Measurements from ENCODE around the gene CACNB4. TPM values are rescaled to one million over a fixed set of nuclear protein-coding genes. Genes with fewer than 3 reads are reported as not detected.

CACNB4 gene
- total RNA-seq, 1 donor from 2014 or later, result 3.4 TPM

DNA sequence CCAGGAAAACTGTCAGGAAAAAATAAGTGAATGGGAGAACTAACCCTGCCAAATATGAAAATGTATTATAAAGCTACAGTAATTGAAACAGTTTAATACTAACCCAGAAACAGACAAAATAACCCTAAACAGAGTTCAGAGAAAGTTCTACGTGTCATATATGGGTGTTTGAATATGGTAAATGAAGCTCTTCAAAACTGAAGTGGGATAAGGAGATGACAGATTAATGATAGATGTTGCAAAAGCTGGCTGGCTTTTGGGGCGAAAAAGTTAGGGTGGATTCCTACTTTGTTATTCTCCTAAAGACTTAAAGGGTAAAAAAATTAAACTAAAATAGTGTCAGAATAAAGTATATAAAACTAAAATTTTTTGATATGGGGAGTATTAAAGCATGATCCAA, 168.8 kb downstream of the CACNB4 start:
- Mint-ChIP-seq H3K4me3 (ENCODE audit: unreplicated experiment) (no peak overlapping the region), H3K27ac (ENCODE audit: unreplicated experiment) (no peak overlapping the region), H3K27me3 (ENCODE audit: unreplicated experiment) (peaks cover 49% of the 10 kb centered on the region), H3K36me3 (ENCODE audit: unreplicated experiment) (no peaks in the 10 kb centered on the region), H3K4me1 (ENCODE audit: unreplicated experiment) (no peaks in the 10 kb centered on the region), H3K9me3 (ENCODE audit: unreplicated experiment) (no peaks in the 10 kb centered on the region)
- no peak for DNase-seq (ENCODE audit: extremely low spot score, unreplicated experiment)
- TF ChIP-seq, protein P1, sequence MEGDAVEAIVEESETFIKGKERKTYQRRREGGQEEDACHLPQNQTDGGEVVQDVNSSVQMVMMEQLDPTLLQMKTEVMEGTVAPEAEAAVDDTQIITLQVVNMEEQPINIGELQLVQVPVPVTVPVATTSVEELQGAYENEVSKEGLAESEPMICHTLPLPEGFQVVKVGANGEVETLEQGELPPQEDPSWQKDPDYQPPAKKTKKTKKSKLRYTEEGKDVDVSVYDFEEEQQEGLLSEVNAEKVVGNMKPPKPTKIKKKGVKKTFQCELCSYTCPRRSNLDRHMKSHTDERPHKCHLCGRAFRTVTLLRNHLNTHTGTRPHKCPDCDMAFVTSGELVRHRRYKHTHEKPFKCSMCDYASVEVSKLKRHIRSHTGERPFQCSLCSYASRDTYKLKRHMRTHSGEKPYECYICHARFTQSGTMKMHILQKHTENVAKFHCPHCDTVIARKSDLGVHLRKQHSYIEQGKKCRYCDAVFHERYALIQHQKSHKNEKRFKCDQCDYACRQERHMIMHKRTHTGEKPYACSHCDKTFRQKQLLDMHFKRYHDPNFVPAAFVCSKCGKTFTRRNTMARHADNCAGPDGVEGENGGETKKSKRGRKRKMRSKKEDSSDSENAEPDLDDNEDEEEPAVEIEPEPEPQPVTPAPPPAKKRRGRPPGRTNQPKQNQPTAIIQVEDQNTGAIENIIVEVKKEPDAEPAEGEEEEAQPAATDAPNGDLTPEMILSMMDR (IDR thresholded peaks at IDR 0.05), result no peak

DNA sequence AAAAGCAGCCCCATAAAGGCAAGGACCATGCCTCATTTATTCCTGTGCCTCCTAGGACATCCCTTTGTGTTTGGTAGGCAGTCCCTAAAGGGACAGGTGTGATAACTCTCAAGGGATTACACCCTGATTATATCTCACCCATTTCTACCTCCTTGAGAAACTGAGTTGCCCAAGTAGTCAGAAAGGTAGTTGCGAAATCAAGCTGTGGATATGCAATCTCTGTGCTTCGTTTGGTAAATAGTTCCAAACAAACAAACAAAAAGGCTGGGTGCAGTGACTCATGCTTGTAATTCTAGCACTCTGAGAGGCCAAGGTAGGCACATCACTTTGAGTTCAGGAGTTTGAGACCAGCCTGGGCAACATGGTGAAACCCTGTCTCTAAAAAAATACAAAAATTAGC, 170.5 kb downstream of the CACNB4 start:
- Mint-ChIP-seq H3K9me3 (ENCODE audit: unreplicated experiment) (no peaks in the 10 kb centered on the region), H3K4me3 (ENCODE audit: unreplicated experiment) (no peak overlapping the region), H3K27me3 (ENCODE audit: unreplicated experiment) (peaks cover 49% of the 10 kb centered on the region), H3K36me3 (ENCODE audit: unreplicated experiment) (no peaks in the 10 kb centered on the region), H3K4me1 (ENCODE audit: unreplicated experiment) (peaks cover 4% of the 10 kb centered on the region), H3K27ac (ENCODE audit: unreplicated experiment) (no peak overlapping the region)
- DNase-seq (ENCODE audit: extremely low spot score, unreplicated experiment), result no peak
- TF ChIP-seq, protein P1 (IDR thresholded peaks at IDR 0.05), result no peak

DNA sequence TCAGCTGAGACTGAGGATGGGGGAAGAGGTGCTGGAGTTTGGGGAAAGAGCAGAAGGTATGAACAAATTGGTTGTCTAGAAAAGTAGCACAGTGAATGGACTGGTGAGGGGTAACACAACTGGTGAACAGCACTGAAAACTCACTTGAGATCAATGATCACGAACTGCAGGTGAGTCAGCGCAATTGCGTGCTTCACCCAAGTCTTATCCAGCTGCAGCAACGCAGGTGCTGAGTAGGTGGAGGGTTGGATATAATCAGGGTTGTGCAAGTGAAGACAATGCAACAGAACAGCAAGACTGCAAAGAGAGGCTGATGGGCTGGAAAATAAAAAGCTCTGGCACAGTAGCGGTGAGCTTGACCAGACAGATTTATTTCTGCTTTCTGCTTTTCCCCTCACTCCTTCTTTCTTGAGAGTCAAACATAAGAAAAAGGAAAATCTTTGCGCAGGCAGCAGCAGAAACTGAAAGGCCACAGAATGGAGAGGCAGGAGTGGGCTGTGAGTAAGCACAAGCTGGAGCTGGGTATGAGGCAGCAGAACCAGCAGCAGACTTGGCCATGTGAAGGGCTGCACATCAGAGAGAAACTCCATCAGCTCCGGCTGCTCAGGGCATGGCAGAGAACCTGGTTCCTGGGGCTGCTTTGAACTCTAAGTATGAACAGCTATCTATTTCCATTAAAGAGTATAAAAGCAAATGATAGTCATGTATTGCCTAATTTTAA, 171.2 kb downstream of the CACNB4 start:
- no peaks in the 10 kb centered on the region for H3K36me3 Mint-ChIP-seq (ENCODE audit: unreplicated experiment)
- peaks cover 10% of the 10 kb centered on the region for H3K4me1 Mint-ChIP-seq (ENCODE audit: unreplicated experiment)
- no peak for DNase-seq (ENCODE audit: extremely low spot score, unreplicated experiment)
- H3K27ac Mint-ChIP-seq (ENCODE audit: unreplicated experiment), result no peak overlapping the region
- no peak overlapping the region for H3K4me3 Mint-ChIP-seq (ENCODE audit: unreplicated experiment)
- H3K9me3 Mint-ChIP-seq (ENCODE audit: unreplicated experiment), result no peaks in the 10 kb centered on the region
- TF ChIP-seq, protein P1 (IDR thresholded peaks at IDR 0.05), result no peak
- H3K27me3 Mint-ChIP-seq (ENCODE audit: unreplicated experiment), result peaks cover 49% of the 10 kb centered on the region

DNA sequence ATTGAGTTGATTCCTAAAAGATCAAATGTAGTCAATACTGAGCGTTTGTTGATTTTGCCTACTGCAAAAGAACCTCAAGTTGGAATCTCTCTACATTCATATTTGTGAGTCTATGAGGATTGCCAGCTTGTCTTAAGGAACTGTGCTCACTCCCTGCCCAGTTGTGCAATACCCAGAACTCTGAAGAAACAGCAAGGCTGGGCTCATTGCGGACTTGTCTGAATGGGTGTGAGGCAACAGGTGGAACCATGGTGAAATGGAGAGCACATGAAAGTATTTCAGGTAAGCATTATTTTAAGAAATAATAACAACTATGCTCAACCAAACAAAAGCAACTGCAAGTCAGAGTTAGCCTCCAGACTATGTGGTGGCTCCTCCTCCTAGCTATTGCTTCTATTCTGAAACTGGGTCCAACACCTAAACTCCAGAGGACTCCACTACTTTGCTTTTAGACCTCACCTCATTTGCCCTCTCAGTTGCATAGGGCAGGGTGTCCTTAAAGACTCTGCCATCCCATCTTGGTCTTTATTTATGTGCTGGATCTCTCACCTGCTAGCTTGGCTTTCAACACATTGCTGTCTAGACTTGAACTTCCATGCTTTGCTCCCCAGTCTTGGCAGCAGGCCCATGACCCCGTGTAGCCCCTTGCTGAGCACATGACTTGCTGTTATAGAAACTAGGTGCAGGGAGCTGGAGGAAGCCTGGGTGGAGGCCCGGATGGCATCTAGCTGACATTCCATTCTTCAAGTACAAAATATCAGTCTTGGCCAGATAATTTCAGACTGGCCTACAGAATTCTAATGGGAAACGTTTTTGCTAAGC, 175.8 kb downstream of the CACNB4 start:
- TF ChIP-seq, protein P1 (IDR thresholded peaks at IDR 0.05), result no peak

DNA sequence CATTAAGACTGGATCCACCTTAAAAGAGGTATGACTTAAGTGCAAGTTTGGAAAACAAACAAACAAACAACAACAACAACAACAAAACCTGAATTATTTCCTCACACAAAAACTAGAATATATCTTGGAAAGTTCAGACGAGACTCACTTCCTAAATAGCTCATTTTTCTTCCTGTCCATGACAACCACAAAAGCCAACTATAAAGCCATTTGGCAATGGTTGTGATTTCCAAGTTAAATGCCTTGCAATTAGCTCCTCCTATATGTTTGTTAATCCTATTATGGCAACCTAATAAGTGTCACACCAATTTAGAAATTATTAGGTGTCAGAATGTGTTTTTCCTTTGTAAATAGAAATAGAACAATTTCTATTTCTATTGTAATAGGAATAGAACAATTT, 179.1 kb downstream of the CACNB4 start:
- H3K27ac Mint-ChIP-seq (ENCODE audit: unreplicated experiment), result no peak overlapping the region
- H3K9me3 Mint-ChIP-seq (ENCODE audit: unreplicated experiment), result no peaks in the 10 kb centered on the region
- peaks cover 17% of the 10 kb centered on the region for H3K4me1 Mint-ChIP-seq (ENCODE audit: unreplicated experiment)
- TF ChIP-seq, protein P1 (IDR thresholded peaks at IDR 0.05), result no peak
- no peak for DNase-seq (ENCODE audit: extremely low spot score, unreplicated experiment)
- H3K4me3 Mint-ChIP-seq (ENCODE audit: unreplicated experiment), result no peak overlapping the region
- H3K36me3 Mint-ChIP-seq (ENCODE audit: unreplicated experiment), result no peaks in the 10 kb centered on the region
- no peaks in the 10 kb centered on the region for H3K27me3 Mint-ChIP-seq (ENCODE audit: unreplicated experiment)

More for the DNA sequence above, 175.8 kb downstream of the CACNB4 start:
- Mint-ChIP-seq H3K9me3 (ENCODE audit: unreplicated experiment) (no peaks in the 10 kb centered on the region), H3K4me1 (ENCODE audit: unreplicated experiment) (peaks cover 12% of the 10 kb centered on the region), H3K4me3 (ENCODE audit: unreplicated experiment) (no peak overlapping the region), H3K27ac (ENCODE audit: unreplicated experiment) (peak overlapping the region; percentile 71), H3K27me3 (ENCODE audit: unreplicated experiment) (peaks cover 20% of the 10 kb centered on the region), H3K36me3 (ENCODE audit: unreplicated experiment) (no peaks in the 10 kb centered on the region)
- no peak for DNase-seq (ENCODE audit: extremely low spot score, unreplicated experiment)

All from osteocyte (in vitro differentiated cells).